Measurements from ENCODE around the gene SESN2.

SESN2 gene

GRCh38 chr1:28267633-28268032 lies 8.3 kb downstream of the SESN2 start:
- TF ChIP-seq ARNT (IDR thresholded peaks at IDR 0.05) (no peak), SUZ12 (IDR thresholded peaks at IDR 0.05) (no peak), ELF4 (IDR thresholded peaks at IDR 0.05) (no peak), FOXK2 (IDR thresholded peaks at IDR 0.05) (no peak), ZNF384 (IDR thresholded peaks at IDR 0.05) (no peak), L3MBTL2 (conservative IDR thresholded peaks at IDR 0.05) (no peak), HDGF (IDR thresholded peaks at IDR 0.05; ENCODE audit: borderline replicate concordance) (no peak), BHLHE40 (IDR thresholded peaks at IDR 0.05; ENCODE audit: borderline replicate concordance) (no peak), NFRKB (IDR thresholded peaks at IDR 0.05) (no peak), TARDBP (IDR thresholded peaks at IDR 0.05) (no peak), CTBP1 (IDR thresholded peaks at IDR 0.05; ENCODE audit: borderline replicate concordance) (no peak), FOXM1 (IDR thresholded peaks at IDR 0.05; ENCODE audit: borderline replicate concordance) (no peak), FOXA1 (IDR thresholded peaks at IDR 0.05) (no peak), SP1 (IDR thresholded peaks at IDR 0.05) (no peak), LEF1 (IDR thresholded peaks at IDR 0.05; ENCODE audit: borderline replicate concordance) (no peak)
- TF ChIP-seq, protein P1, sequence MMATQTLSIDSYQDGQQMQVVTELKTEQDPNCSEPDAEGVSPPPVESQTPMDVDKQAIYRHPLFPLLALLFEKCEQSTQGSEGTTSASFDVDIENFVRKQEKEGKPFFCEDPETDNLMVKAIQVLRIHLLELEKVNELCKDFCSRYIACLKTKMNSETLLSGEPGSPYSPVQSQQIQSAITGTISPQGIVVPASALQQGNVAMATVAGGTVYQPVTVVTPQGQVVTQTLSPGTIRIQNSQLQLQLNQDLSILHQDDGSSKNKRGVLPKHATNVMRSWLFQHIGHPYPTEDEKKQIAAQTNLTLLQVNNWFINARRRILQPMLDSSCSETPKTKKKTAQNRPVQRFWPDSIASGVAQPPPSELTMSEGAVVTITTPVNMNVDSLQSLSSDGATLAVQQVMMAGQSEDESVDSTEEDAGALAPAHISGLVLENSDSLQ (IDR thresholded peaks at IDR 0.05): no peak
- CTCF ChIA-PET: interaction anchor here (0.6 kb wide), 1 partner anchor 33 kb away, joined by 4 read pairs; no protein-coding TSS in a partner anchor
- DNase-seq (ENCODE audit: extremely low spot score): no peak
- POLR2A ChIA-PET: interaction anchor here (1.5 to 2.8 kb wide), 4 partner anchors 18 to 61 kb away, joined by 4 to 14 read pairs (median 6); partner anchors contain the start of genes ATP5IF1 and MED18

GRCh38 chr1:28269529-28269928 lies 10.2 kb downstream of the SESN2 start:
- CTCF ChIA-PET: no interaction called here
- DNase-seq (ENCODE audit: extremely low spot score): no peak
- POLR2A ChIA-PET: interaction anchor here (1.1 to 2.2 kb wide), 3 partner anchors 9 to 21 kb away, joined by 3 to 7 read pairs (median 4); no protein-coding TSS in a partner anchor
- TF ChIP-seq, protein P1 (IDR thresholded peaks at IDR 0.05): no peak
- TF ChIP-seq LEF1 (IDR thresholded peaks at IDR 0.05; ENCODE audit: borderline replicate concordance): no peak
- no peak for TF ChIP-seq BHLHE40 (IDR thresholded peaks at IDR 0.05; ENCODE audit: borderline replicate concordance)

DNA sequence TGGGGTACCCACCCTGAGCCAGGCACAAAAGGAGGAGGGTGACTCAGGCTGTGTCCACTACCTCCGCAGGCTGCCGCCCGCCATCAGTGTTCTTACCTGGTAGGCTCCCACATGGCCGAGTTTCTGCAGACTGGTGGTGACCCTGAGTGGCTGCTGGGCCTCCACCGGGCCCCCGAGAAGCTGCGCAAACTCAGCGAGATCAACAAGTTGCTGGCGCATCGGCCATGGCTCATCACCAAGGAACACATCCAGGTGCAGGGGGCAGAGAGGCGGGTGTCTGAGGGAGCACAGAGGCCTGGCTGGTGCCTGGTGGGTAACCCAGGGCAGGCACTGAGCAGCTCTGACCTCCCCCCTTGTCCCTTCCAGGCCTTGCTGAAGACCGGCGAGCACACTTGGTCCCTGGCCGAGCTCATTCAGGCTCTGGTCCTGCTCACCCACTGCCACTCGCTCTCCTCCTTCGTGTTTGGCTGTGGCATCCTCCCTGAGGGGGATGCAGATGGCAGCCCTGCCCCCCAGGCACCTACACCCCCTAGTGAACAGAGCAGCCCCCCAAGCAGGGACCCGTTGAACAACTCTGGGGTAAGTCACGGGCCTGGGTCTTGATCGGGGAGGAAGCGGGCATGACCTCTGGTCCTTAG lies 13.0 kb downstream of the SESN2 start:
- ChIA-PET CTCF (no interaction called here), POLR2A (interaction anchor here (0.9 to 1.0 kb wide), 2 partner anchors 12 to 23 kb away, joined by 3 to 4 read pairs; no protein-coding TSS in a partner anchor)
- no peak for DNase-seq (ENCODE audit: extremely low spot score)
- no peak for TF ChIP-seq BHLHE40 (IDR thresholded peaks at IDR 0.05; ENCODE audit: borderline replicate concordance)
- no peak for TF ChIP-seq L3MBTL2 (conservative IDR thresholded peaks at IDR 0.05)
- no peak for TF ChIP-seq LEF1 (IDR thresholded peaks at IDR 0.05; ENCODE audit: borderline replicate concordance)
- TF ChIP-seq FOXK2 (IDR thresholded peaks at IDR 0.05): no peak
- no peak for TF ChIP-seq ZNF384 (IDR thresholded peaks at IDR 0.05)
- TF ChIP-seq FOXM1 (IDR thresholded peaks at IDR 0.05; ENCODE audit: borderline replicate concordance): no peak
- TF ChIP-seq, protein P1 (IDR thresholded peaks at IDR 0.05): no peak
- TF ChIP-seq FOXA1 (IDR thresholded peaks at IDR 0.05): no peak
- no peak for TF ChIP-seq TARDBP (IDR thresholded peaks at IDR 0.05)
- no peak for TF ChIP-seq CTBP1 (IDR thresholded peaks at IDR 0.05; ENCODE audit: borderline replicate concordance)
- TF ChIP-seq ELF4 (IDR thresholded peaks at IDR 0.05): no peak
- TF ChIP-seq NFRKB (IDR thresholded peaks at IDR 0.05): no peak

GRCh38 chr1:28273216-28273860 lies 14.0 kb downstream of the SESN2 start:
- CTCF ChIA-PET: no interaction called here
- POLR2A ChIA-PET: interaction anchor here (1.6 kb wide), 1 partner anchor 38 kb away, joined by 3 read pairs; the partner anchor contains the start of gene ATP5IF1
- no peak for DNase-seq (ENCODE audit: extremely low spot score)
- TF ChIP-seq, protein P1 (IDR thresholded peaks at IDR 0.05): no peak
- TF ChIP-seq CTBP1 (IDR thresholded peaks at IDR 0.05; ENCODE audit: borderline replicate concordance) (no peak), HDGF (IDR thresholded peaks at IDR 0.05; ENCODE audit: borderline replicate concordance) (no peak), NFRKB (IDR thresholded peaks at IDR 0.05) (no peak), SP1 (IDR thresholded peaks at IDR 0.05) (no peak), LEF1 (IDR thresholded peaks at IDR 0.05; ENCODE audit: borderline replicate concordance) (no peak), SUZ12 (IDR thresholded peaks at IDR 0.05) (no peak), ELF4 (IDR thresholded peaks at IDR 0.05) (no peak), L3MBTL2 (conservative IDR thresholded peaks at IDR 0.05) (no peak), BHLHE40 (IDR thresholded peaks at IDR 0.05; ENCODE audit: borderline replicate concordance) (no peak), ARNT (IDR thresholded peaks at IDR 0.05) (no peak), FOXA1 (IDR thresholded peaks at IDR 0.05) (no peak), TARDBP (IDR thresholded peaks at IDR 0.05) (no peak)

- POLR2A ChIA-PET: no interaction called here
- TF ChIP-seq L3MBTL2 (conservative IDR thresholded peaks at IDR 0.05): no peak
- no peak for TF ChIP-seq ELF4 (IDR thresholded peaks at IDR 0.05)
- TF ChIP-seq TARDBP (IDR thresholded peaks at IDR 0.05): no peak
- no peak for TF ChIP-seq FOXM1 (IDR thresholded peaks at IDR 0.05; ENCODE audit: borderline replicate concordance)
- TF ChIP-seq BHLHE40 (IDR thresholded peaks at IDR 0.05; ENCODE audit: borderline replicate concordance): no peak
- TF ChIP-seq FOXA1 (IDR thresholded peaks at IDR 0.05): no peak
- no peak for TF ChIP-seq SUZ12 (IDR thresholded peaks at IDR 0.05)
- TF ChIP-seq CTBP1 (IDR thresholded peaks at IDR 0.05; ENCODE audit: borderline replicate concordance): no peak
- TF ChIP-seq FOXK2 (IDR thresholded peaks at IDR 0.05): no peak
- no peak for TF ChIP-seq LEF1 (IDR thresholded peaks at IDR 0.05; ENCODE audit: borderline replicate concordance)
- TF ChIP-seq SP1 (IDR thresholded peaks at IDR 0.05): no peak
- no peak for TF ChIP-seq ARNT (IDR thresholded peaks at IDR 0.05)
- TF ChIP-seq ZNF384 (IDR thresholded peaks at IDR 0.05): no peak
- no peak for TF ChIP-seq HDGF (IDR thresholded peaks at IDR 0.05; ENCODE audit: borderline replicate concordance)
- no peak for TF ChIP-seq NFRKB (IDR thresholded peaks at IDR 0.05)
- TF ChIP-seq, protein P1 (IDR thresholded peaks at IDR 0.05): no peak
- DNase-seq (ENCODE audit: extremely low spot score): no peak
- CTCF ChIA-PET: interaction anchor here (1.1 kb wide), 1 partner anchor 30 kb away, joined by 7 read pairs; no protein-coding TSS in a partner anchor
Observed at GRCh38 chr1:28278763-28279162, 19.4 kb downstream of the SESN2 start.
